HG03103 (cell line): ENCODE data around the gene MT1G.
"Not testable (repeated sequence)": the region's sequence is repeated elsewhere in the genome, so short reads cannot be mapped to it uniquely, and the experiment has no call there.

Experiments
- ATAC-seq: cut with Tn5 transposase; IDR thresholded peaks from one replicate; pipeline ENCODE4 v1.9.1; 2021; ENCODE audit warnings: low read depth; ENCODE audit not compliant: unreplicated experiment

MT1G gene

GRCh38 chr16:56667581-56668571, at the start of gene MT1G:
Gene MT1G, minus strand, starts transcription at chr16:56668065. Its CDS starts 72 bp downstream, at chr16:56667993.
- no peak for ATAC-seq

- not testable (repeated sequence) for ATAC-seq
Measured at GRCh38 chr16:56717532-56717931, 49.7 kb upstream of the MT1G start.

GRCh38 chr16:56716761-56717160, 48.9 kb upstream of the MT1G start:
- no peak for ATAC-seq

- no peak for ATAC-seq
Measured at GRCh38 chr16:56715126-56715525, 47.3 kb upstream of the MT1G start.

- ATAC-seq, result no peak
Measured at GRCh38 chr16:56713794-56714193, 45.9 kb upstream of the MT1G start.

- ATAC-seq, result no peak
Measured at GRCh38 chr16:56711862-56712261, 44.0 kb upstream of the MT1G start.

GRCh38 chr16:56710181-56710737, 42.4 kb upstream of the MT1G start:
- ATAC-seq, result no peak

GRCh38 chr16:56709443-56710040, 41.7 kb upstream of the MT1G start:
- ATAC-seq, result no peak

GRCh38 chr16:56708525-56709442, 40.9 kb upstream of the MT1G start:
- ATAC-seq, result no peak

GRCh38 chr16:56702836-56703235, 35.0 kb upstream of the MT1G start:
- ATAC-seq, result no peak

GRCh38 chr16:56701534-56701933, 33.7 kb upstream of the MT1G start:
- no peak for ATAC-seq

GRCh38 chr16:56700631-56701030, 32.8 kb upstream of the MT1G start:
- no peak for ATAC-seq

GRCh38 chr16:56700195-56700594, 32.3 kb upstream of the MT1G start:
- ATAC-seq, result no peak

GRCh38 chr16:56697456-56698155, 29.7 kb upstream of the MT1G start:
- ATAC-seq, result no peak

GRCh38 chr16:56695246-56695645, 27.4 kb upstream of the MT1G start:
- no peak for ATAC-seq

- ATAC-seq, result no peak
Measured at GRCh38 chr16:56691885-56692284, 24.0 kb upstream of the MT1G start.

- ATAC-seq, result no peak
Measured at GRCh38 chr16:56690420-56691122, 22.7 kb upstream of the MT1G start.

GRCh38 chr16:56689171-56689570, 21.3 kb upstream of the MT1G start:
- no peak for ATAC-seq

- ATAC-seq, result no peak
Measured at GRCh38 chr16:56688762-56689161, 20.9 kb upstream of the MT1G start.
